Heart left ventricle (tissue), 16 donors: ENCODE data around the gene IL1A. TPM values are rescaled to one million over a fixed set of nuclear protein-coding genes. Genes with fewer than 3 reads are reported as not detected.

Source experiments
- ATAC-seq, 4 donors: fragments of 200-7000 bp; cut with Tn5 transposase; one replicate each; pipeline ENCODE4 v1.9.1; 2020 to 2022; ENCODE audit warnings: moderate library complexity in 4 of 4, mild to moderate bottlenecking in 3 of 4, moderate number of reproducible peaks in 1 of 4
- DNase-seq, 5 donors: peaks; one replicate each; pipeline ENCODE4 v3.0.0-alpha.2; 2020
- H3K27ac ChIP-seq, 12 donors: fragments of 200-600 bp; sonication (generic) in 4 of 12; one replicate each; pipeline versions ENCODE4 v1.5.0 to v1.8.0; 2016 to 2022; ENCODE audit warnings: mild to moderate bottlenecking in 2 of 12
- H3K27me3 ChIP-seq, 9 donors: fragments of 200-600 bp; sonication (generic) in 2 of 9; one replicate each; pipeline versions ENCODE4 v1.5.1 to v1.8.0; 2016 to 2022; ENCODE audit warnings: mild to moderate bottlenecking in 3 of 9
- H3K36me3 ChIP-seq, 9 donors: fragments of 200-600 bp; sonication (generic) in 2 of 9; one replicate each; pipeline versions ENCODE4 v1.5.0 to v1.8.0; 2018 to 2022; ENCODE audit warnings: mild to moderate bottlenecking in 2 of 9
- H3K4me1 ChIP-seq, 12 donors: fragments of 200-600 bp; sonication (generic) in 4 of 12; one replicate each; pipeline versions ENCODE4 v1.5.0 to v1.8.0; 2016 to 2022; ENCODE audit warnings: mild to moderate bottlenecking in 3 of 12
- H3K4me3 ChIP-seq, 12 donors: fragments of 200-600 bp; sonication (generic) in 4 of 12; one replicate each; pipeline versions ENCODE4 v1.5.0 to v1.8.0; 2017 to 2022; ENCODE audit warnings: mild to moderate bottlenecking in 9 of 12, moderate library complexity in 4 of 12
- H3K9me3 ChIP-seq, 12 donors: fragments of 200-600 bp; sonication (generic) in 4 of 12; one replicate each; pipeline versions ENCODE4 v1.5.0 to v1.8.0; 2016 to 2022; ENCODE audit warnings: mild to moderate bottlenecking in 1 of 12
- CTCF ChIP-seq, 12 donors: fragments of 200-600 bp; sonication (generic) in 4 of 12; IDR thresholded peaks; one replicate each; pipeline versions ENCODE4 v1.5.0 to v1.8.0; 2018 to 2022; ENCODE audit warnings: antibody characterized with exemption in 12 of 12, mild to moderate bottlenecking in 5 of 12
- POLR2A ChIP-seq, 2 donors: fragments of 450-650 bp; IDR thresholded peaks; one replicate each; pipeline ENCODE4 v1.6.1; 2017; ENCODE audit warnings: antibody characterized with exemption in 2 of 2, mild to moderate bottlenecking in 2 of 2, moderate library complexity in 2 of 2
- WGBS, 4 donors: extraction: QIAGEN DNeasy Blood & Tissue Kit in 2 of 4; methylation state at CpG; one replicate each; pipeline versions ENCODE4 v1.1.5 to v1.1.7; 2013 to 2018; 5-methylcytosine and 5-hydroxymethylcytosine counted together
- intact Hi-C, 10 donors: fragments of 100-400 bp; cut with DNase I; formaldehyde crosslinking; loops; one replicate each; pipeline versions ENCODE4 v1.11.1 to v1.14.2; 2022
- polyA plus RNA-seq, 2 donors: library from polyadenylated mRNA; stranded (reverse); fragments of 200-250 nt; gene quantifications; one replicate each; pipeline ENCODE4 v1.2.3, GENCODE V29; 2013
- total RNA-seq, 9 donors: library from RNA; depleted of rRNA in 2 of 9; stranded (reverse); fragments of >200 nt in 2 of 9; fragmentation: NEBNext Ultra II Directional in 3 of 9; extraction: Animal tissue kit (Norgen Biotek cat#: 25700) in 3 of 9; gene quantifications; one replicate each; pipeline versions ENCODE4 v1.1.0 to v1.2.4, GENCODE V29; 2016 to 2023
- donor health status: ischemic (EF 13 %, LVEDD 7.1; RV severe dilation, severe dysfunction).
- donor health status: healthy with polysubstance abuse.
- donor health status: DM: no; HTN: yes; CAD: no.
- donor health status: DM: no; HTN: no; CAD: no.
- donor health status: ischemic (EF 25% LVEDD 6.9; RV normal size, moderate dysfunction).
- donor health status: ischemic (EF 25% LVEDD 5.7; RV mildly dilated, moderate dysfunction).
- donor health status: healthy.
- donor health status: DM: yes; HTN: yes; CAD: no.
- donor health status: ischemic (EF 35%, LVEDD 5.7; RV mildly dilated, moderate dysfunction).
- donor health status: nonischemic (EF 11% LVEDD 7.7; RV severe dilation, severe dysfunction).
- donor health status: DM: yes; HTN: yes; CAD: no.
- donor health status: PGD.
- donor health status: ischemic (EF 29% LVEDD 5.4; RV normal size, mild dysfunction).
- donor health status: nonischemic (EF 23%, LVEDD 6.1; RV moderate dilation, normal function).

IL1A gene
- total and polyA plus RNA-seq, 11 donors, result 0.13 TPM; not detected in 10

- H3K9me3 ChIP-seq, result no peaks in the 10 kb centered on the region
- WGBS, 4 donors, result 88 to 97% (median 94%) methylated on average over 3 of the region's 3 CpGs
- intact Hi-C loops, result no loop called here
- DNase-seq (no peak), ATAC-seq (no peak)
- H3K27me3 ChIP-seq, result no peaks in the 10 kb centered on the region
- H3K4me3 ChIP-seq, result no peak overlapping the region
- no peaks in the 10 kb centered on the region for H3K36me3 ChIP-seq
- TF ChIP-seq POLR2A (IDR thresholded peaks at IDR 0.05) (no peak), CTCF (IDR thresholded peaks at IDR 0.05) (no peak)
- H3K4me1 ChIP-seq, result peaks cover 0 to 38% (median 3%) of the 10 kb centered on the region in 12 donors
- H3K27ac ChIP-seq, result no peak overlapping the region
Measured at GRCh38 chr2:112791693-112792230, 7.5 kb upstream of the IL1A start.

GRCh38 chr2:112791019-112791418, 6.7 kb upstream of the IL1A start:
- ATAC-seq (no peak), DNase-seq (no peak)
- Histone ChIP-seq H3K4me3 (no peak overlapping the region), H3K36me3 (no peaks in the 10 kb centered on the region), H3K27me3 (no peaks in the 10 kb centered on the region), H3K27ac (no peak overlapping the region), H3K9me3 (no peaks in the 10 kb centered on the region), H3K4me1 (peaks cover 0 to 38% (median 3%) of the 10 kb centered on the region in 12 donors)
- TF ChIP-seq CTCF (IDR thresholded peaks at IDR 0.05) (no peak), POLR2A (IDR thresholded peaks at IDR 0.05) (no peak)
- intact Hi-C loops, result no loop called here
- WGBS, 4 donors, result 94 to 100% (median 97%) methylated on average over 3 of the region's 3 CpGs; no CpG with 5 or more reads in 1 of the 4 donors

- H3K4me3 ChIP-seq, result no peak overlapping the region
- no peaks in the 10 kb centered on the region for H3K36me3 ChIP-seq
- ATAC-seq (no peak), DNase-seq (no peak)
- no peak overlapping the region for H3K27ac ChIP-seq
- TF ChIP-seq POLR2A (IDR thresholded peaks at IDR 0.05) (no peak), CTCF (IDR thresholded peaks at IDR 0.05) (no peak)
- no peaks in the 10 kb centered on the region for H3K9me3 ChIP-seq
- intact Hi-C loops, result no loop called here
- no peaks in the 10 kb centered on the region for H3K27me3 ChIP-seq
- H3K4me1 ChIP-seq, result peaks cover 0 to 38% (median 3%) of the 10 kb centered on the region in 12 donors
- 94 to 98% (median 96%) methylated on average over 5 of the region's 5 CpGs for WGBS, 4 donors
Measured at GRCh38 chr2:112790305-112790704, 6.0 kb upstream of the IL1A start.

GRCh38 chr2:112789186-112789585, 4.9 kb upstream of the IL1A start:
- Histone ChIP-seq H3K36me3 (no peaks in the 10 kb centered on the region), H3K4me3 (no peak overlapping the region), H3K27ac (no peak overlapping the region), H3K4me1 (peaks cover 0 to 39% (median 1%) of the 10 kb centered on the region in 12 donors), H3K9me3 (no peaks in the 10 kb centered on the region), H3K27me3 (peaks cover 0 to under 1% (median 0%) of the 10 kb centered on the region in 9 donors)
- TF ChIP-seq CTCF (IDR thresholded peaks at IDR 0.05) (no peak), POLR2A (IDR thresholded peaks at IDR 0.05) (no peak)
- DNase-seq (no peak), ATAC-seq (no peak)
- intact Hi-C loops, result no loop called here
- WGBS, 4 donors, result 89 to 97% (median 94%) methylated on average over 1 of the region's 1 CpG
